ENCODE measurements around the gene NSMCE4A. TPM values are rescaled to one million over a fixed set of nuclear protein-coding genes. Genes with fewer than 3 reads are reported as not detected.
A peak's percentile ranks its signal among the peaks of the same experiment; 100 is the strongest.
"Not testable (repeated sequence)": the region's sequence is repeated elsewhere in the genome, so short reads cannot be mapped to it uniquely, and the experiment has no call there.

Gene NSMCE4A
- total RNA-seq, 1 donor from 2014 or later, result 58.7 TPM

DNA sequence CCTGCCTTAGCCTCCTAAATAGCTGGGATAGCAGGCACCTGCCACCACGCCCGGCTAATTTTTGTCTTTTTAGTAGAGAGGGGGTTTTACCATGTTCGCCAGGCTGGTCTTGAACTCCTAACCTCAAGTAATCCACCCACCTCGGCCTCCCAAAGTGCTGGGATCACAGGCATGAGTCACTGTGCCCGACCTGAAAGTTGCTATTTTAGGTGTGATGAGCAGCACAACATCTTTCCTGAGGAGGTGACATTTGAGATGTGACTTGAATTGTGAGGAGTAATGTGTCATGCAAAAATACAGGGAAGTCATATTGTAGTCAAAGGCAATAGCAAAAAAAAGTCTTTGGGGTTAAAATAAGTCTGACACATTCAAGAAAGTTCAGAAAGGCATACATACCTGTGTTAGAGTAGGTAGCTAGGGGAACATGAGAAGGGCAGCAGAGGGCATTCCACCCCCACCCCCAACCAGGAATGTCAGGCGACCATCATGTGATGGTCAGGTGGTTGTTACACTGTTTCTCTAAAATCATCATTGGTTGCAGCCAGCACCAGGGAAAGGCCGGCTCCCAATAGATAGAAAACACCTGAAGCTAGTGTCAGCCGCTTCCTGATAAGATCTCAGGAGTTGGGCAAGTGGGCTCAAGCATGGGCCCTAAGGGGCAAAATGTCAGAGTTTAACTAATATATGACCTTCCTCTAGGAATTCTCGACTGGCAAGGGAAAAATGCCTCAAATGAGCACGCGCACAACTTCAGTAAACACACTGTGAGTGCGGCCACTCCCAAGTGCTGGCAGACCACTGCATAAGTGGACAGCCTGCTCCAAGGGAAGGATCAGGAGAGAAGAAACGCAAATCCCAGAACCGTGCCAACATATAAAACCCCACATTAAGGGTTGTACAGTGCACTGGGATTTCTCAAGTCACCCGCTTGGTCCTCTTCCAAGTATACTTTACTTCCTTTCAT, 13.6 kb upstream of the NSMCE4A start, which contains the start of gene TACC2:
Gene TACC2, plus strand, starts transcription at position 803 of the 964 bp plus-strand sequence. CDS start 32,819 bp downstream, outside the sequence.
- DNase-seq, result no peak

DNA sequence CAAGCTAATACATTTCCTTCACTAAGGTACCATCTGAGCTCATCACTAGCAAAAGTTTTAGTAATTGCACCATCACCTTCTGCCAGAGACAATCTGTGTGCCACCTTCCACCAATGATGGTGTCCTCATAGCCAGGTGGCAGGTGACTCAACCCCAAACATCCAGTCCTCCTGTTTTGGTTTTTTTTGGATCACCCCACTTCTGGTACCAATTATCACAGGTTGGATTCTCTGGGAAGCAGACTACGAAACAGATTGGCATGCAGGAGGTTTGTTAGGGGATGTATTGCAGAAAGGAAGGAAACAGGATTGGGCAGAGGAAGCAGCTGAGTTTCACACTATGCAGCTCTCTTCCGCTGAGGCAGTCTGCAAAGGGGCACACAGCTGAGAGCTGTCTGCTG, 9.4 kb upstream of the NSMCE4A start:
- DNase-seq, result no peak

DNA sequence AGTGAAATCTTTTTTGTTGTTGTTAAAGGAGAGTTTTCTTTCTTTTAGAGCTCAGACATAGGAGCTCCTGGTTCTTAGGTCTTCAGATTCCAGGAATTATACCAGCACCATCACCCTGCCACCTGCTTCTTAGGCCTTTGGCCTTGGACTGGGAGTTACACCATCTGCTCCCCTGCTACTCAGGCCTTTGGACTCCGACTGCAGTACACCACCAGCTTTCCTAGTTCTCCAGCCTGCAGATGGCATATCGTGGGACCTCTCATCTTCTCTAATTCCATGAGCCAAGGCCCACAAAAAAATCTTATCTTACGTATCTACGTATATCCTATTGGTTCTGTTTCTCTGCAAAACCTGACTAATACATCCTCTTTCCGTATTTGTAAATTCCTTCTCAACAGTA, 8.8 kb upstream of the NSMCE4A start:
- no peak for DNase-seq

DNA sequence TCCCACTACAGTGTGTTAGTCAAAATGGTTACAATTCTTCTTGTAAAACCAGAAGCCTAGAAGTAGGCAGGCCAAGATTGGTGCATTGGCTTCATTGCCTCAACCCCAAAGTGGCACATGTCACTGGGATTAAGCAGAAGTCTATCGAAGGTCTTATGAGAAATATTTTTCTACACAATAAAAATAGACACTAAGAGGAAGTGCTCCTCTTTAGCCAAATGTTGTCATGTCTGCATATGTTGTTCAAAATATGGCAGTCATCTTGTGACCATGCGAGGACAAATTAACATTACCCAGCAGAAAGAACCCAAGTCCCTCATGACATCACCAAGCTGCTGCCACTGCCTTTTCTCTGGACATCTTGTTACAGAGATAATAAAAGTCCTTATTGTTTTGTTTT, 6.3 kb upstream of the NSMCE4A start:
- no peak for DNase-seq

- no peak for DNase-seq
Measured at GRCh38 chr10:121978511-121978910, 3.5 kb upstream of the NSMCE4A start.

DNA sequence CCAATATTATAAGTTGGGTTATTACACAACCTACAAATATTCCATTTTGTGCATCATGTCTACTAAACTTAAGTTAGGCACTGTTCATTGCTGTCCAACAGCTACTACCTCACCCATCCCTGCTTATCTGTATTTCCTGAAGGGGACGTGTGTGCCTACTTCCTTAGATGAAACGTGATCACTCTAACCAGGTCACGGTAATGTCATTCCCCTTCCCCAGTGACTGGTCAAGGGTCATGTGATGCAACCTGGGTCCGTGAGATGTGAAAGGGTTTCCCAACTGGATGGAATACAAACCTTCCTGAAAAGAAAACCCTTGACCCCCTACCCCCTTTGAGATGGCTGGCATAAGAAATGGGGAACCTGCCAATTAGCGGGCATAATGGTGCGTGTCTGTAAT, 1.6 kb upstream of the NSMCE4A start:
- DNase-seq, result no peak

GRCh38 chr10:121975295-121976086, 474 bp upstream of the NSMCE4A start:
- DNase-seq, result no peak

- no peak for DNase-seq
Measured at GRCh38 chr10:121974019-121974534, 940 bp downstream of the NSMCE4A start.

GRCh38 chr10:121969086-121969485, 5.9 kb downstream of the NSMCE4A start:
- DNase-seq, result not testable (repeated sequence)

- no peak for DNase-seq
Measured at GRCh38 chr10:121965996-121966395, 9.0 kb downstream of the NSMCE4A start.

DNA sequence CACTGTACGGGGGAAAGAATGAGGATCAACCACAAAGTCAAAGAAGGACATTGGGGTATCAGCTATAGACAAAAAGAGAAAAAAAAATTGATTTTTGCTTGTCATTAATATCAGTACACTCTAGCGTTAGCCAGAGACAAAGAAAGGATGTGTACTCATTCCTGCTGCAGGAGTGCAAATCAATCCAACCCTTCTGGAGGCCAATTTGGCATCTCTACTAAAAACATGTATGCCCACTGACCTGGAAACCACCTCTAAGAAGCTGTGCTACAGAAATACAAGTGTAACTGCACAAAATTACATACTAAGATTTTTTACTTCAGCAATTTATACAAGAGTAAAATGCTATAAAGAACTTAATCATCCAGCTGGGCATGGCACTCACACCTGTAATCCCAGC, 13.6 kb downstream of the NSMCE4A start:
- no peak for DNase-seq

DNA sequence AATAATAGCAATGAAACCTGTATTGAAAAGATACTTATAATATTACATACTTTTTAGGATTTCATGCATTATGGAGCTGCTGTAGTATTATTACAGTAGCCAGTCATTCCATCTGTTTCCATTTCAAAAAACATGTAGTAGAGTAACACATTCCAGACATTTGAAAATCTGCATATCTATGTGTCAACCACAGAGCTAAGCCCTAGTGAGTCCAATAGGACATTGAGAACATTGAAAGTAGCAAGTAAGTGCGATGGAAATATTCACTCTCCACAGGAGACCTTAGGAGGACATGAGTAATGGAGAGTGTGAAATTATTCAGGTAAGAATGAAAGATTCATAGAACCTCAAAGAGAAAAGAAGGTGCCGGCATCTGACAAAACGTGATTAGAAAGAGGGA, 15.3 kb downstream of the NSMCE4A start:
- no peak for DNase-seq

GRCh38 chr10:121956111-121957061, 18.6 kb downstream of the NSMCE4A start:
- no peak for DNase-seq

- DNase-seq, result no peak
Measured at GRCh38 chr10:121952226-121952625, 22.8 kb downstream of the NSMCE4A start.

DNA sequence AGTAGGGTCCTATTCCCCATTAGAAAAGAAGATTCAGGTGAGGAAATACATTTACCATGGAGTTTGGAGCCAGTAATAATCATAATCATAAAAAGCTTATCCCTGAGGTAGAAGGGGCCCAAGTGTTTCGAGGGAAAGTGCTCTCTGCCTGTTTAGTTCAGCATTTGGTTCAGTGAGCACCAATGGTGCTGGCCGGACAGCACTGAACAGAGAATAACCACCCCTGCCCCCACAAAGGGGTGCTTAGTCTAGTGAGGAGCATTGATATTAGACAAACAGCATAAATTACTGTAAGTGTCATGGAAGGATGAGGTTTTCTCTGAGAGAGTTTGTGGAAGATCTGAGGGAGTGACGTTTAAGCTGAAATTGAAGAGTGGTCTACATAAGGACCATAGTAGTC, 25.6 kb downstream of the NSMCE4A start:
- DNase-seq, result no peak

- DNase-seq, result no peak
Measured at GRCh38 chr10:121949049-121949448, 26.0 kb downstream of the NSMCE4A start.

DNA sequence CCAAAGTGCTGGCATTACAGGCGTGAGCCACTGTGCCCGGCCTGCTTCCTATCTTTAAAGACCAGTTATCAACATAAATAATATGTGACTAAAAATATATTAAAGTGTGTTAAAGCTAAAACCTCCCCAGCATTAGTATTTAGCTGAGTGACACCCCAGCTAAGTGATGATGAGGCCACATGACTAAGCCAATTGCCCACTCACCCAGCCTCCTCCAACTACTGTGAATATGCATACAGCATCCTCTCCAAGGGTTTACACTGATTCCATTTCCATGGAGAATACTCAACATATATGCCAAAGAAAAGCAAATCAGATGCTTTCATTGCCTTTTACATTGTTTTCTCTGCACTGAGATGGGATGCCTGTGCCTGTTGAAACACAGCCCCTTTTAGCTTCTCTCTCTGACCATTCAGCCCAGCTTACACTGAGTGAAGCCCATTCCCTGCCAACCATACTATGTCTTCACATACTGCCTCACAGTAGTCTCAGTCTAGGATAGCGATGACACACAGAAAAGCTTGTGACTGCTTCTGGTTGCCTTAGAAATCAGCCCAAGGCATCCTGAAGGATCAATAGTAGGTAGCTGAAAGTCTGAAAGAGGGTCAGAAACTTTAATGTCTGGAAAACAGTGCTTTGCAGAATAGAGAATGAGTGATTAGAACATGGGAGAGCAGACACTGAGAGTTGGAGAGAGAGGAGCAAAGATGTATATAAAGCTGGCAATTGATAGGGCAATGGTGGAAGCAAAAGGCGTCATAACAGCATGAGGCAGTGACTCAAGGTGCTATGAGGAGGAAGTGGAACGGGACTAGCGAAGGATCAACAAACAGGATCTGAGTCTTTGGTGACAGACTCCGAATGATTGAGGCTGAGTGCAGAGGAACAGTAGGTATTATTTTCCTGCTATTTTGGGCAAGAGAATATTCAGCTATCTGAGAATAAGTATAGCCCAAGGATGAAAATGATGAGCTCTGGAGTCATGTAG, 27.4 kb downstream of the NSMCE4A start:
- no peak for DNase-seq

DNA sequence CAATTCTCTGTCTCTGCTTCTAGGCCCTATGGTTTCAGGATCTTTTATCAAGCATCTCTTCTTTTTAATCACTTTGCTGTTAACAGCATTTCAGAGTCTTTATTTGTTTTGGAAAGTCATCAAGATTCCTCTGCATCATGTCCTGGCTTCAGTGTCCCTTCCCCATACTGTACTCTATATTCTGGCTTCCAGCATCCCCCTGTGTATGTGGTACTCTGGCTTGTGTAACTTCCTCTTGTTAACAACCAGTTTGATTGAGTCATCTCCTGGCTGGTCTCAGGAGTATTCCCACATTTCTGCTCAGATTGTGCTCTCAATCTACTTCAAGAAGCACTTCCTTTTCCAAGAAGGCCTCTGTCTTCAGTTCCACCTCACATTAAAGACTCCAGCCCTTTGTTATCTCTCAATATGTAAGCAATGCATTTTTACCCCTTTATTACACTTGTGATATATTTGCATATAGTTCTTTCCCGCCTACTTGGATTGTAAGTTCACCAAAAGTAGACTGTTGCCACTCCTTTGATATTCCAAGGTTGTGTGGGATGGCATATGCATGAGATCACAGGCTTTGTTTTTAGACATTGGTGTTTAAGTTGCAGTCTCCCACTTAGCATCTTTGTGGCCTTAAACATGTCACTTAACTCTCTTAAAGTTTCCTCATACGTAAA, 32.1 kb downstream of the NSMCE4A start:
- peak; percentile 56 for DNase-seq

- no peak for DNase-seq
Measured at GRCh38 chr10:121941532-121941931, 33.5 kb downstream of the NSMCE4A start.

- DNase-seq, result no peak
Measured at GRCh38 chr10:121936295-121936694, 38.7 kb downstream of the NSMCE4A start.
